Endothelial cell of umbilical vein (primary cell): ENCODE results near the gene TOP2A.

Experiments
- CTCF ChIP-seq, 2 donors: IDR thresholded peaks; 1 replicate in 1 of 2; 2 replicates in 1 of 2; pipeline ENCODE4 v1.5.1; 2011; ENCODE audit warnings: low read length in 2 of 2, mild to moderate bottlenecking in 2 of 2, moderate library complexity in 2 of 2, control low read depth in 1 of 2, inconsistent platforms in 1 of 2, low read depth in 1 of 2; ENCODE audit not compliant: insufficient read depth in 1 of 2; ENCODE audit errors: extremely low read depth in 1 of 2
- POLR2A ChIP-seq: IDR thresholded peaks from 2 replicates; pipeline ENCODE4 v1.6.1; 2012; ENCODE audit warnings: low read depth, mild to moderate bottlenecking, control low read depth, low read length
- POLR2AphosphoS5 ChIP-seq: IDR thresholded peaks from 2 replicates; pipeline ENCODE4 v1.6.1; 2012; ENCODE audit warnings: low read depth, mild to moderate bottlenecking, control low read depth, low read length, moderate library complexity; ENCODE audit not compliant: insufficient read depth

GRCh38 chr17:40356990-40357881 lies 60.5 kb downstream of the TOP2A start:
- TF ChIP-seq POLR2AphosphoS5 = no peak
- TF ChIP-seq CTCF (IDR thresholded peaks at IDR 0.05; ENCODE audit: extremely low read depth in 1 of 2, insufficient read depth in 1 of 2, low read depth in 1 of 2, low read length in 2 of 2) = no peak
- TF ChIP-seq POLR2A = no peak
